Colonic mucosa (tissue), 4 donors: ENCODE data around the gene PCNA. TPM values are rescaled to one million over a fixed set of nuclear protein-coding genes. Genes with fewer than 3 reads are reported as not detected.

ENCODE experiments used
- DNase-seq: peaks from one replicate; pipeline ENCODE4 v3.0.0-alpha.2; 2020
- H3K27ac ChIP-seq: fragments of 200-600 bp; one replicate; pipeline ENCODE4 v1.8.0; 2021
- H3K27me3 ChIP-seq: fragments of 200-600 bp; one replicate; pipeline ENCODE4 v1.8.0; 2021
- H3K36me3 ChIP-seq: fragments of 200-600 bp; one replicate; pipeline ENCODE4 v1.8.0; 2021
- H3K4me1 ChIP-seq: fragments of 200-600 bp; one replicate; pipeline ENCODE4 v1.8.0; 2021; ENCODE audit warnings: mild to moderate bottlenecking
- H3K4me3 ChIP-seq: fragments of 200-600 bp; one replicate; pipeline ENCODE4 v1.8.0; 2021
- H3K9ac ChIP-seq, 2 donors: one replicate each; pipeline ENCODE4 v1.7.0; 2013; ENCODE audit warnings: control low read depth in 2 of 2, low read depth in 2 of 2, low read length in 2 of 2
- H3K9me3 ChIP-seq: fragments of 200-600 bp; one replicate; pipeline ENCODE4 v1.8.0; 2021
- intact Hi-C: fragments of 100-400 bp; cut with DNase I; formaldehyde crosslinking; loops from one replicate; pipeline ENCODE4 v1.14.1; 2022
- total RNA-seq, 2 donors: library from RNA; stranded (reverse); fragmentation: NEBNext Ultra II Directional in 1 of 2; extraction: Animal tissue kit (Norgen Biotek cat#: 25700) in 1 of 2; gene quantifications; one replicate each; pipeline ENCODE4 v1.2.1, GENCODE V29; 2021
- TF ChIP-seq, protein P1 (sequence below): fragments of 200-600 bp; IDR thresholded peaks from one replicate; pipeline ENCODE4 v1.8.0; 2022; ENCODE audit warnings: antibody characterized with exemption, mild to moderate bottlenecking
- donor health status: healthy.
- donor health status: DM: no; HTN: no; CAD: no.
- donor health status: DM: no; HTN: no; CAD: no.

The PCNA gene
- total RNA-seq, 2 donors from 2014 or later, result 59.0 to 204 TPM

DNA sequence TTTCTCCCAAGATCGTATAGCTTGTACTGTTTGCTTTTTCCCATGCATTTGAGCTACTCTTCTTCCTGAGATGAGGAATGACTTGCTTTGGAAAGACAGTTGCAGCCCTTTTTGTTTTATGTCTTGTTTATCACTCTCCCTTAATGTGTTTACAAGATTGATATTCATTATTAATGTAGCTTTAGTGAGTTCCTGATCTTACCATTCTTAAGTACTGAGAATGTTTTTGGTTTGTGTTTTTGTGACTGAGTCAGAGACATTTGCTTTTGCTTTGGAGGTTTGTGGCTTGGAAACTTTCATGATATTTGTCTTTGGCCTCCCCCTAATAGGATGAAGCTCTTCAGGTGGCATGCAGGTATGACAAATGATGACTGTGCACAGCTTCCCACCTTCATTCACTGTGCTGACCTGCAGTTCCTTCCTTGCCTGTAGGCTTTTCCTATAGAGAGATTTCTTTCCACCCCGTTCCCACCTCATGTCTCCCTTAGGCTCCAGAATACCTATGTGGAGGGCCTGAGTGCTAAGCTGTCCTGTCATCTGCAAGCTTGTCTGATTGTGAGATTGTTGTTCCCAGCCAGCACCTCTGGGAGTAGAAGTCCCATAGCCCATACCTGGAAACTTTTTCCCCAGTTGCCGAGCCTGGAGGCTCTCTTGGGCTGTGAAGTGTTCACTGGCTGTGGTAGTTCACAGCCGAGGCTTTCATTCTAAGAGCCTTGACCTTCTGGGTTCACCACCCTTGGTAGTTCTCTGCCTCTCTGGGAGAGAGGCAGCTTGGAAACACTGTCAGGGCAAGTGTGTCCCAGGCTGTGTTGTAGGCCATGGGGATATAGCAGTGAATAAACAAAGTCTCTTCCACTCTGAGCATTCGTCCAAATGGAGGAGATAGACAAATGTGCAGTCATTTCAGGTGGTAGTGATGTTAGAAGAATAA is 34.1 kb upstream of the PCNA start:
- DNase-seq, result no peak
- Histone ChIP-seq H3K27me3 (no peaks in the 10 kb centered on the region), H3K9ac (no peak overlapping the region), H3K27ac (peak overlapping the region; percentile 41), H3K4me3 (no peak overlapping the region), H3K4me1 (peaks cover 6% of the 10 kb centered on the region), H3K36me3 (no peaks in the 10 kb centered on the region), H3K9me3 (no peaks in the 10 kb centered on the region)
- intact Hi-C loops, result no loop called here
- TF ChIP-seq, protein P1, sequence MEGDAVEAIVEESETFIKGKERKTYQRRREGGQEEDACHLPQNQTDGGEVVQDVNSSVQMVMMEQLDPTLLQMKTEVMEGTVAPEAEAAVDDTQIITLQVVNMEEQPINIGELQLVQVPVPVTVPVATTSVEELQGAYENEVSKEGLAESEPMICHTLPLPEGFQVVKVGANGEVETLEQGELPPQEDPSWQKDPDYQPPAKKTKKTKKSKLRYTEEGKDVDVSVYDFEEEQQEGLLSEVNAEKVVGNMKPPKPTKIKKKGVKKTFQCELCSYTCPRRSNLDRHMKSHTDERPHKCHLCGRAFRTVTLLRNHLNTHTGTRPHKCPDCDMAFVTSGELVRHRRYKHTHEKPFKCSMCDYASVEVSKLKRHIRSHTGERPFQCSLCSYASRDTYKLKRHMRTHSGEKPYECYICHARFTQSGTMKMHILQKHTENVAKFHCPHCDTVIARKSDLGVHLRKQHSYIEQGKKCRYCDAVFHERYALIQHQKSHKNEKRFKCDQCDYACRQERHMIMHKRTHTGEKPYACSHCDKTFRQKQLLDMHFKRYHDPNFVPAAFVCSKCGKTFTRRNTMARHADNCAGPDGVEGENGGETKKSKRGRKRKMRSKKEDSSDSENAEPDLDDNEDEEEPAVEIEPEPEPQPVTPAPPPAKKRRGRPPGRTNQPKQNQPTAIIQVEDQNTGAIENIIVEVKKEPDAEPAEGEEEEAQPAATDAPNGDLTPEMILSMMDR, result no peak

DNA sequence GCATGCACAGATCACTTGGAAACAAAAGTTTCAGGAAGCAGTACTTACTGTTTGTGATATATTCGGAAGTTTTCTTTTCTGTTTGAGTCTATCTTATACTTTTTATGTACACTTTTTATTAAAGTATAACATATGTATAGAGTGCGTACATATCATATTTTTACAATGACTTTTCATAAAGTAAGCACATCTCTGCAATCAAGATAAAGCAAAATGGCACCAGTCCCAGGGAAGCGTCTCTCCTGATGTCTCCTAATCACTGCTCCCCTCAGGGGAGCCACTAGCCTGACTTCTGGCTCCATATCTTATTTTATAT is 33.4 kb upstream of the PCNA start:
- H3K9ac ChIP-seq, result no peak overlapping the region
- intact Hi-C loops, result no loop called here
- no peak for DNase-seq
- peaks cover 6% of the 10 kb centered on the region for H3K4me1 ChIP-seq
- H3K36me3 ChIP-seq, result no peaks in the 10 kb centered on the region
- H3K27ac ChIP-seq, result peak overlapping the region; percentile 41
- H3K27me3 ChIP-seq, result no peaks in the 10 kb centered on the region
- no peak overlapping the region for H3K4me3 ChIP-seq
- TF ChIP-seq, protein P1, result no peak
- H3K9me3 ChIP-seq, result no peaks in the 10 kb centered on the region

DNA sequence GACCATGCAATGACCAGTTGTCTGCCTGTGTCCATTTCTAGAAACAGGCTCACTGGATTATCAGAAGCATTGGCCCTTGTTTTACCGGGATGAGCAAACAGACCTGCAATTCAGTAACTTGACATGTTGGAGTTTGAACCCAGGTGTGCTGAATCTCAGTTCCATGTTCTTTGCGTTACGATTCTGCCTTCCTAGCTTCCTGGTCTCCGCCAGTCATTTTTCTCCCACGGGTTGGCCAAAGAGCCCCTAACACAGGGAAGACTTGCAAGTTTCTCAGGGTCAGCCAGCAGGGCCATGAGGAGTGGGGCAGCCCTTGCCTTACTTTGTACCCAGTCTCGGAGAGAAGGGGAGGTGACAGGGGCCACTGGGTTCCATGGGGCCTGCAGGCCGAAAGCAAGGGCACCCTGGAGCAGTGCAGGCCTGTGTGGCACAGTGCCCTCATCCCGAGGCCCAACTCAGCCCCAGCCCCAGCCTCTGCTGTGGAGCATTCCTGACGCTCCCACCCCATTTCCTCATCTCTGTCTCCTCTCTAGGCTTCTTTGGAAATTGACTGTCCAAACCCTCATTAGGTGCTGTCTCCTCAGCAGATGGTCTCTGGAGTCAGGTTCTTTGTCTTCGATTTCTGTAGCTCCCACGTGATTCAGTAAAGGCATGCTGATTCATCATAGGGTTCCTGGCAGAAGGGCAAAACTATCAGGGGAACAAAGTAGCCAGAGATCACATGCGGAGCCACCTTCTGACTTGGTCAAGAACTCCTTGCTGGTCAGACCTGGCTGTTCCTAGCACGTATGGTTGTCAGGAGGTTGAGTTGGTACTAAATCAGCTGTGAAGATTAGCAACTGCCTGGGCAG is 30.7 kb upstream of the PCNA start:
- H3K27ac ChIP-seq, result peak overlapping the region; percentile 40
- H3K9me3 ChIP-seq, result no peaks in the 10 kb centered on the region
- intact Hi-C loops, result no loop called here
- no peaks in the 10 kb centered on the region for H3K27me3 ChIP-seq
- H3K4me3 ChIP-seq, result no peak overlapping the region
- H3K36me3 ChIP-seq, result no peaks in the 10 kb centered on the region
- TF ChIP-seq, protein P1, result no peak
- peak; percentile 27 for DNase-seq
- peaks cover 6% of the 10 kb centered on the region for H3K4me1 ChIP-seq
- H3K9ac ChIP-seq, result no peak overlapping the region

DNA sequence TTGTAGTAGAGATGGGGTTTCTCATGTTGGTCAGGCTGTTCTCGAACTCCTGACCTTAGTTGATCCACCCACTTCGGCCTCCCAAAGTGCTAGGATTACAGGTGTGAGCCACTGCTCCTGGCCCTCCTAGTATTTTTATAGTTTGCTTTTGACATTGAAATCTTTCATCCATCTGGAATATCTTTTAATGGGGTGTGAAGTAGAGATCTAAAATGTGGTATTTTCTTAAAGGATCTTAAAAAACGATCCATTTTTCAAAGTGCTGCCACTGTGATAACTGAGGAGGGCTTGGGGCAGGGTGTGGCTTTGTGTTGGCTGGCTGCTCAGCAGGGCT is 30.1 kb upstream of the PCNA start:
- Histone ChIP-seq H3K36me3 (no peaks in the 10 kb centered on the region), H3K9ac (no peak overlapping the region), H3K27me3 (no peaks in the 10 kb centered on the region), H3K9me3 (no peaks in the 10 kb centered on the region), H3K4me1 (peaks cover 6% of the 10 kb centered on the region), H3K4me3 (no peak overlapping the region), H3K27ac (peak overlapping the region; percentile 40)
- DNase-seq, result no peak
- intact Hi-C loops, result no loop called here
- TF ChIP-seq, protein P1, result no peak

DNA sequence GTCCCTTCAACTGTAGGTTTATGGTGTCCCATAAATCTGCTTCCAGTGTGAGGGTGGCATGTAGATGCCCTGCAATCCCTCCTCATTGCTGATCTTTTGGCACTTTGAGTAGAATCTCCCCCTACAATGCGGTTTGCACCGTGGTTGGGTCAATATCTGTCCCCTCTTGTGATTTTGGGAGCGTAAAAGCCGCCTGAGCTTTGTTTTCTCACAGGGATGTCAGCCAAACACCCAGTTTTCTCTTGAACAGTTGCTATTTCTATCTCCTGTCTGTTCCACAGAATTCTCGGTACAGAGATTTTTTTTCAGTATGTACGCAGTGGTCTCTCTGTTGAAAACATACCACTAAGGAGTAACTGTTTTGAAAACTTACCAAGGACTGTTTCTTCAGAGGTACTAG is 28.8 kb upstream of the PCNA start:
- DNase-seq, result no peak
- TF ChIP-seq, protein P1, result no peak
- Histone ChIP-seq H3K4me1 (peaks cover 6% of the 10 kb centered on the region), H3K36me3 (no peaks in the 10 kb centered on the region), H3K27me3 (no peaks in the 10 kb centered on the region), H3K27ac (no peak overlapping the region), H3K9ac (no peak overlapping the region), H3K9me3 (no peaks in the 10 kb centered on the region), H3K4me3 (no peak overlapping the region)
- intact Hi-C loops, result no loop called here
